Keratinocyte (primary cell): ENCODE results near the gene PPP1R13L.
"Not testable (repeated sequence)": the region's sequence is repeated elsewhere in the genome, so short reads cannot be mapped to it uniquely, and the experiment has no call there.

Experiments used
- EZH2 ChIP-seq: IDR thresholded peaks from one replicate; pipeline ENCODE4 v1.6.1; 2012; ENCODE audit warnings: inconsistent platforms, mild to moderate bottlenecking, low read length, moderate library complexity
- TF ChIP-seq, protein P1 (sequence below), 3 experiments: IDR thresholded peaks in 1 of 3; conservative IDR thresholded peaks in 1 of 3; optimal IDR thresholded peaks in 1 of 3; 2 replicates in 2 of 3; 3 replicates in 1 of 3; pipeline versions ENCODE3 to v1.5.1; 2011; ENCODE audit warnings: low read length in 3 of 3, mild to moderate bottlenecking in 3 of 3, moderate library complexity in 2 of 3, control low read depth in 1 of 3, inconsistent platforms in 1 of 3; ENCODE audit not compliant: insufficient read depth in 2 of 3; ENCODE audit errors: extremely low read depth in 1 of 3

DNA sequence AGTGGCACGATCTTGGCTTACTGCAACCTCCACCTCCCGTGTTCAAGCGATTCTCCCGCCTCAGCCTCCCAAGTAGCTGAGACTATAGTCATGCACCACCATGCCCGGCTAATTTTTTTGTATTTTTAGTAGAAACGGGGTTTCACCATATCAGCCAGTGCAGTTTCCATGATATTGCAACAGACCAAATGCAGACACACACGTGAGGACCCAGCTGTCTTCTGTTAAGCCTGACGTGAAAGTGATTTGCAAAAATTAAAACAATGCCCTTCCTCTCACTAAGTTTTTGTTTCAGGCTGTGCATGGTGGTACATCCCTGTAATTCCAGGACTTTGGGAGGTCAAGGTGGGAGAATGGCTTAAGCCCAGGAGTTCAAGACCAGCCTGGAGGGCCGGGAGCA is 26.1 kb upstream of the PPP1R13L start:
- TF ChIP-seq, protein P1, sequence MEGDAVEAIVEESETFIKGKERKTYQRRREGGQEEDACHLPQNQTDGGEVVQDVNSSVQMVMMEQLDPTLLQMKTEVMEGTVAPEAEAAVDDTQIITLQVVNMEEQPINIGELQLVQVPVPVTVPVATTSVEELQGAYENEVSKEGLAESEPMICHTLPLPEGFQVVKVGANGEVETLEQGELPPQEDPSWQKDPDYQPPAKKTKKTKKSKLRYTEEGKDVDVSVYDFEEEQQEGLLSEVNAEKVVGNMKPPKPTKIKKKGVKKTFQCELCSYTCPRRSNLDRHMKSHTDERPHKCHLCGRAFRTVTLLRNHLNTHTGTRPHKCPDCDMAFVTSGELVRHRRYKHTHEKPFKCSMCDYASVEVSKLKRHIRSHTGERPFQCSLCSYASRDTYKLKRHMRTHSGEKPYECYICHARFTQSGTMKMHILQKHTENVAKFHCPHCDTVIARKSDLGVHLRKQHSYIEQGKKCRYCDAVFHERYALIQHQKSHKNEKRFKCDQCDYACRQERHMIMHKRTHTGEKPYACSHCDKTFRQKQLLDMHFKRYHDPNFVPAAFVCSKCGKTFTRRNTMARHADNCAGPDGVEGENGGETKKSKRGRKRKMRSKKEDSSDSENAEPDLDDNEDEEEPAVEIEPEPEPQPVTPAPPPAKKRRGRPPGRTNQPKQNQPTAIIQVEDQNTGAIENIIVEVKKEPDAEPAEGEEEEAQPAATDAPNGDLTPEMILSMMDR (optimal IDR thresholded peaks at IDR 0.05 in 1 of 3, IDR thresholded peaks at IDR 0.05 in 1 of 3, conservative IDR thresholded peaks at IDR 0.05 in 1 of 3; ENCODE audit: extremely low read depth in 1 of 3, insufficient read depth in 2 of 3, low read length in 3 of 3) = not testable (repeated sequence)
- TF ChIP-seq EZH2 = not testable (repeated sequence)
